NT2/D1 (cell line): ENCODE measurements around the gene CEP95.
"Not testable (repeated sequence)": the region's sequence is repeated elsewhere in the genome, so short reads cannot be mapped to it uniquely, and the experiment has no call there.

Experiments used
- DNase-seq: peaks from one replicate; pipeline ENCODE4 v3.0.0-alpha.2; 2011; ENCODE audit warnings: low read depth, low spot score
- H3K27me3 ChIP-seq: 2 replicates; pipeline ENCODE4 v1.6.0; 2011; ENCODE audit warnings: mild to moderate bottlenecking; ENCODE audit not compliant: insufficient read length, insufficient read depth
- H3K36me3 ChIP-seq: 2 replicates; pipeline ENCODE4 v1.6.1; 2011; ENCODE audit warnings: mild to moderate bottlenecking, low read length, mixed read lengths; ENCODE audit not compliant: insufficient read depth, insufficient read length
- H3K4me1 ChIP-seq: 2 replicates; pipeline ENCODE4 v1.5.1; 2011; ENCODE audit not compliant: insufficient read depth, insufficient read length
- H3K4me3 ChIP-seq: 2 replicates; pipeline ENCODE4 v1.5.1; 2011; ENCODE audit warnings: low read depth; ENCODE audit not compliant: insufficient read length
- H3K9ac ChIP-seq: 2 replicates; pipeline ENCODE4 v1.6.0; 2011; ENCODE audit warnings: low read depth; ENCODE audit not compliant: insufficient read length
- H3K9me3 ChIP-seq: 2 replicates; pipeline ENCODE4 v1.5.1; 2011; ENCODE audit warnings: mild to moderate bottlenecking, low read length; ENCODE audit not compliant: insufficient read depth
- SUZ12 ChIP-seq: IDR thresholded peaks from 2 replicates; pipeline ENCODE4 v1.6.1; 2011; ENCODE audit not compliant: insufficient read length, insufficient read depth; ENCODE audit errors: extremely low read depth
- YY1 ChIP-seq: IDR thresholded peaks from 2 replicates; pipeline ENCODE4 v1.6.1; 2011; ENCODE audit not compliant: insufficient read length, insufficient read depth
- ZNF274 ChIP-seq: IDR thresholded peaks from 2 replicates; pipeline ENCODE4 v1.6.1; 2011; ENCODE audit warnings: mild to moderate bottlenecking, low read depth, low read length

Gene CEP95

GRCh38 chr17:64480951-64481350 is 25.8 kb upstream of the CEP95 start:
- TF ChIP-seq ZNF274 = no peak
- TF ChIP-seq YY1 = no peak
- no peak for TF ChIP-seq SUZ12
- H3K9me3 ChIP-seq = no peaks in the 10 kb centered on the region
- no peaks in the 10 kb centered on the region for H3K4me1 ChIP-seq
- no peak overlapping the region for H3K9ac ChIP-seq
- no peaks in the 10 kb centered on the region for H3K27me3 ChIP-seq
- no peak for DNase-seq
- H3K4me3 ChIP-seq = no peak overlapping the region
- peaks cover 69% of the 10 kb centered on the region for H3K36me3 ChIP-seq

- H3K4me3 ChIP-seq = no peak overlapping the region
- TF ChIP-seq SUZ12 = no peak
- TF ChIP-seq YY1 = no peak
- TF ChIP-seq ZNF274 = no peak
- no peaks in the 10 kb centered on the region for H3K9me3 ChIP-seq
- H3K4me1 ChIP-seq = no peaks in the 10 kb centered on the region
- peaks cover 85% of the 10 kb centered on the region for H3K36me3 ChIP-seq
- H3K9ac ChIP-seq = no peak overlapping the region
- no peak for DNase-seq
- no peaks in the 10 kb centered on the region for H3K27me3 ChIP-seq
Measured at GRCh38 chr17:64484380-64484779, 22.4 kb upstream of the CEP95 start.

GRCh38 chr17:64488301-64488700 is 18.5 kb upstream of the CEP95 start:
- Histone ChIP-seq H3K4me3 (no peak overlapping the region), H3K36me3 (peaks cover 95% of the 10 kb centered on the region), H3K9ac (no peak overlapping the region), H3K4me1 (no peaks in the 10 kb centered on the region), H3K9me3 (peaks cover 23% of the 10 kb centered on the region), H3K27me3 (no peaks in the 10 kb centered on the region)
- TF ChIP-seq SUZ12 (no peak), ZNF274 (no peak), YY1 (no peak)
- DNase-seq = no peak

- H3K4me3 ChIP-seq = no peak overlapping the region
- H3K9me3 ChIP-seq = peaks cover 23% of the 10 kb centered on the region
- no peak overlapping the region for H3K9ac ChIP-seq
- peaks cover 68% of the 10 kb centered on the region for H3K36me3 ChIP-seq
- TF ChIP-seq SUZ12 = no peak
- TF ChIP-seq ZNF274 = no peak
- TF ChIP-seq YY1 = no peak
- no peaks in the 10 kb centered on the region for H3K4me1 ChIP-seq
- no peaks in the 10 kb centered on the region for H3K27me3 ChIP-seq
- no peak for DNase-seq
Measured at GRCh38 chr17:64491034-64491860, 15.5 kb upstream of the CEP95 start.

- Histone ChIP-seq H3K36me3 (peaks cover 61% of the 10 kb centered on the region), H3K9me3 (peaks cover 23% of the 10 kb centered on the region), H3K4me1 (no peaks in the 10 kb centered on the region), H3K27me3 (no peaks in the 10 kb centered on the region), H3K9ac (no peak overlapping the region), H3K4me3 (no peak overlapping the region)
- DNase-seq = no peak
- TF ChIP-seq YY1 (no peak), SUZ12 (no peak), ZNF274 (no peak)
Measured at GRCh38 chr17:64491994-64492393, 14.8 kb upstream of the CEP95 start.

GRCh38 chr17:64492481-64493109 is 14.2 kb upstream of the CEP95 start:
- H3K36me3 ChIP-seq = peaks cover 57% of the 10 kb centered on the region
- TF ChIP-seq ZNF274 (no peak), SUZ12 (no peak)
- peaks cover 23% of the 10 kb centered on the region for H3K9me3 ChIP-seq
- H3K4me1 ChIP-seq = no peaks in the 10 kb centered on the region
- H3K9ac ChIP-seq = no peak overlapping the region
- no peak for DNase-seq
- no peaks in the 10 kb centered on the region for H3K27me3 ChIP-seq
- no peak overlapping the region for H3K4me3 ChIP-seq

- Histone ChIP-seq H3K4me1 (no peaks in the 10 kb centered on the region), H3K36me3 (peaks cover 57% of the 10 kb centered on the region), H3K9me3 (peaks cover 23% of the 10 kb centered on the region), H3K4me3 (no peak overlapping the region), H3K9ac (no peak overlapping the region), H3K27me3 (no peaks in the 10 kb centered on the region)
- no peak for TF ChIP-seq ZNF274
- no peak for DNase-seq
Measured at GRCh38 chr17:64494121-64494520, 12.7 kb upstream of the CEP95 start.

GRCh38 chr17:64495300-64495699 is 11.5 kb upstream of the CEP95 start:
- Histone ChIP-seq H3K9ac (peak overlapping the region; percentile 12), H3K9me3 (peaks cover 23% of the 10 kb centered on the region), H3K36me3 (peaks cover 56% of the 10 kb centered on the region)
- not testable (repeated sequence) for H3K4me3 ChIP-seq, H3K4me1 ChIP-seq, H3K27me3 ChIP-seq, DNase-seq
